SU-DHL-6 (cell line): ENCODE data around the gene ZSCAN12.
"Not testable (repeated sequence)": the region's sequence is repeated elsewhere in the genome, so short reads cannot be mapped to it uniquely, and the experiment has no call there.

ENCODE experiments used
- H2AFZ ChIP-seq: fragments of 200-600 bp; sonication (generic); 2 replicates; pipeline ENCODE4 v1.6.1; 2014; ENCODE audit warnings: low read depth, mild to moderate bottlenecking, moderate library complexity, mixed read lengths, antibody characterized with exemption, low read length; ENCODE audit not compliant: severe bottlenecking
- H3F3A ChIP-seq: fragments of 200-600 bp; shearing (Covaris generic); 2 replicates; pipeline ENCODE4 v1.6.0; 2016; ENCODE audit warnings: antibody characterized with exemption, mild to moderate bottlenecking; ENCODE audit not compliant: insufficient read depth
- H3K27ac ChIP-seq: fragments of 200-600 bp; sonication (generic); 2 replicates; pipeline ENCODE4 v1.5.1; 2016; ENCODE audit warnings: low read depth, mild to moderate bottlenecking, low read length, moderate library complexity, mixed read lengths
- H3K27me3 ChIP-seq: fragments of 200-600 bp; sonication (generic), shearing (Covaris generic); 2 replicates; pipeline ENCODE4 v1.6.0; 2014; ENCODE audit warnings: mild to moderate bottlenecking, low read length
- H3K36me3 ChIP-seq: fragments of 200-600 bp; sonication (generic); 2 replicates; pipeline ENCODE4 v1.6.1; 2014; ENCODE audit warnings: mild to moderate bottlenecking, low read length, mixed read lengths
- H3K4me2 ChIP-seq: fragments of 300-600, 200-600 bp; shearing (Covaris generic), sonication (generic); 2 replicates; pipeline ENCODE4 v1.6.0; 2014; ENCODE audit warnings: low read length, low read depth, mild to moderate bottlenecking; ENCODE audit not compliant: poor library complexity, severe bottlenecking
- H3K4me3 ChIP-seq: fragments of 200-600 bp; sonication (generic); 2 replicates; pipeline ENCODE4 v1.5.1; 2014; ENCODE audit warnings: antibody characterized with exemption, low read length, mild to moderate bottlenecking, mixed read lengths; ENCODE audit not compliant: insufficient read depth, poor library complexity, severe bottlenecking
- H3K79me2 ChIP-seq: fragments of 200-600 bp; sonication (generic); 2 replicates; pipeline ENCODE4 v1.6.1; 2014; ENCODE audit warnings: mild to moderate bottlenecking, low read length, moderate library complexity; ENCODE audit not compliant: insufficient read depth
- H3K9ac ChIP-seq: fragments of 200-600 bp; sonication (generic); 2 replicates; pipeline ENCODE4 v1.7.0; 2014; ENCODE audit warnings: mild to moderate bottlenecking, low read length
- H3K9me2 ChIP-seq: fragments of 200-600 bp; sonication (generic); replicated peaks from 2 replicates; pipeline ENCODE4 v1.6.1; 2014; ENCODE audit warnings: low read length; ENCODE audit not compliant: insufficient read depth
- H3K9me3 ChIP-seq: fragments of 200-600 bp; sonication (generic); 2 replicates; pipeline ENCODE4 v1.6.1; 2014; ENCODE audit warnings: low read length, mixed read lengths; ENCODE audit not compliant: insufficient read depth
- H4K20me1 ChIP-seq: fragments of 200-600 bp; sonication (generic); 2 replicates; pipeline ENCODE4 v1.6.1; 2014; ENCODE audit warnings: low read depth, mild to moderate bottlenecking, antibody characterized with exemption, low read length, moderate library complexity, mixed read lengths
- EZH2phosphoT487 ChIP-seq: fragments of 200-600 bp; sonication (generic), shearing (Covaris generic); conservative IDR thresholded peaks from 2 replicates; pipeline ENCODE4 v1.6.1; 2018; ENCODE audit warnings: mild to moderate bottlenecking, antibody characterized with exemption, low read length, moderate library complexity, mixed read lengths
- TF ChIP-seq, protein P1 (sequence below): fragments of 200-600 bp; sonication (generic); IDR thresholded peaks from one replicate; pipeline ENCODE4 v1.5.1; 2017; ENCODE audit warnings: antibody characterized with exemption, mild to moderate bottlenecking, low read length, moderate library complexity; ENCODE audit not compliant: insufficient read depth, poor library complexity, severe bottlenecking

ZSCAN12 gene

DNA sequence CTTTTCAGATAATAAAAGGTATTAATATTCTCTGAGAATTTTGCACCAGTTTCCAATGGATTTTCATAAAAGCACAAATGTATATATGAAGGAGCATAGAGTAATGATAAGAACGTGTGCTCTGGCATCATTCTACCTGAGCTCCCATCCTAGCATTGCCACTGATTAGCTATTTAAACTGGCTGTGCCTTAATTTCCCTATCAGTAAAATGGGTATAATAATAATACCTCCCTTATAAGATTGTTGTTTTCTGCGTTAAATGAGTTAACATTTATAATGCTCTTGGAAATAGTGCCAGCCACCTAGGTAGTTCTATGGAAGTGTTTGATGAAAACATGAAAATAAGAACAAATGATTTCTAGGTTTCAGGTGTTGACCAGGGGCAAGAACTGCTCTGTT, 38.6 kb downstream of the ZSCAN12 start:
- Histone ChIP-seq H3K9me3 (no peaks in the 10 kb centered on the region), H3K9ac (no peak overlapping the region), H4K20me1 (no peaks in the 10 kb centered on the region), H3K27ac (no peak overlapping the region), H3K4me3 (no peak overlapping the region), H3K79me2 (no peaks in the 10 kb centered on the region), H3F3A (no peaks in the 10 kb centered on the region), H2AFZ (no peak overlapping the region), H3K27me3 (no peaks in the 10 kb centered on the region), H3K9me2 (no peaks in the 10 kb centered on the region), H3K36me3 (no peaks in the 10 kb centered on the region), H3K4me2 (no peak overlapping the region)
- no peak for TF ChIP-seq EZH2phosphoT487
- TF ChIP-seq, protein P1, sequence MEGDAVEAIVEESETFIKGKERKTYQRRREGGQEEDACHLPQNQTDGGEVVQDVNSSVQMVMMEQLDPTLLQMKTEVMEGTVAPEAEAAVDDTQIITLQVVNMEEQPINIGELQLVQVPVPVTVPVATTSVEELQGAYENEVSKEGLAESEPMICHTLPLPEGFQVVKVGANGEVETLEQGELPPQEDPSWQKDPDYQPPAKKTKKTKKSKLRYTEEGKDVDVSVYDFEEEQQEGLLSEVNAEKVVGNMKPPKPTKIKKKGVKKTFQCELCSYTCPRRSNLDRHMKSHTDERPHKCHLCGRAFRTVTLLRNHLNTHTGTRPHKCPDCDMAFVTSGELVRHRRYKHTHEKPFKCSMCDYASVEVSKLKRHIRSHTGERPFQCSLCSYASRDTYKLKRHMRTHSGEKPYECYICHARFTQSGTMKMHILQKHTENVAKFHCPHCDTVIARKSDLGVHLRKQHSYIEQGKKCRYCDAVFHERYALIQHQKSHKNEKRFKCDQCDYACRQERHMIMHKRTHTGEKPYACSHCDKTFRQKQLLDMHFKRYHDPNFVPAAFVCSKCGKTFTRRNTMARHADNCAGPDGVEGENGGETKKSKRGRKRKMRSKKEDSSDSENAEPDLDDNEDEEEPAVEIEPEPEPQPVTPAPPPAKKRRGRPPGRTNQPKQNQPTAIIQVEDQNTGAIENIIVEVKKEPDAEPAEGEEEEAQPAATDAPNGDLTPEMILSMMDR, result no peak

DNA sequence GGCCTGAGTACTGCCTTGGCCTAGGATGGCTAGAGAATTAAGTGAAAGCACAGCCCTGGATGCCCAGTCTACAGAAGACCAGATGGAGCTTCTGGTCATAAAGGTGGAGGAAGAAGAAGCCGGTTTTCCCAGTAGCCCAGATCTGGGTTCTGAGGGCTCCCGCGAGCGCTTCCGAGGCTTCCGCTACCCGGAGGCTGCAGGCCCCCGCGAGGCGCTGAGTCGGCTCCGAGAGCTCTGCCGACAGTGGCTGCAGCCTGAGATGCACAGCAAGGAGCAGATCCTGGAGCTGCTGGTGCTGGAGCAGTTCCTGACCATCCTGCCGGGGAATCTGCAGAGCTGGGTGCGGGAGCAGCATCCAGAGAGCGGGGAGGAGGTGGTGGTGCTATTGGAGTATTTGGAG, 40.0 kb downstream of the ZSCAN12 start:
- not testable (repeated sequence) for H2AFZ ChIP-seq, H3K36me3 ChIP-seq, H3K9ac ChIP-seq, H3K9me3 ChIP-seq, H3K9me2 ChIP-seq, H3F3A ChIP-seq, H3K4me3 ChIP-seq, H3K4me2 ChIP-seq, H3K79me2 ChIP-seq, H3K27ac ChIP-seq, H4K20me1 ChIP-seq, H3K27me3 ChIP-seq

DNA sequence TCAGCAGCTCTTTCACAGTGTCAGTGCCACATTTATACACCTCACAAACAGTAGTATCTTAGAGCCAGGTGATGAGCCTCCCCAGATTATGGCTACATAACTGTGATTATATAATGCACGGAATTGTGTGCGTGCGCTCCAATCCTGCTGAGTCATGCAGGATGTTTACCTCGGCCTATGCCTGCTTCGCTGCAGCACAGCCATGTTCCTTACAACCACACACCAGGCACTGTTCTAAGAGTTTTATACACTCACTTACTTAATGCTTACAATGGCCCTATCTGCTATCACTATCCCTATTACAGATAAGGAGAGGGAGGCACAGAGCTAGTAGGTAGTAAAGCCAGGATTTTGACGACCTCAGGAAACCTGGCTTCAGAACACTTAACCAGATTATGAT, 42.5 kb downstream of the ZSCAN12 start:
- H3K9me3 ChIP-seq, result peaks cover 13% of the 10 kb centered on the region; the same call in 1 of the 2 replicates
- no peak overlapping the region for H3K9ac ChIP-seq
- no peaks in the 10 kb centered on the region for H3K9me2 ChIP-seq
- no peaks in the 10 kb centered on the region for H3F3A ChIP-seq
- peaks cover 11% of the 10 kb centered on the region; the same call in 1 of the 2 replicates for H3K79me2 ChIP-seq
- H2AFZ ChIP-seq, result no peak overlapping the region
- H3K27me3 ChIP-seq, result no peaks in the 10 kb centered on the region
- no peak overlapping the region for H3K27ac ChIP-seq
- H4K20me1 ChIP-seq, result no peaks in the 10 kb centered on the region
- TF ChIP-seq, protein P1, result no peak
- no peak for TF ChIP-seq EZH2phosphoT487
- H3K36me3 ChIP-seq, result peaks cover 5% of the 10 kb centered on the region; the same call in 1 of the 2 replicates
- H3K4me3 ChIP-seq, result no peak overlapping the region
- no peak overlapping the region for H3K4me2 ChIP-seq

DNA sequence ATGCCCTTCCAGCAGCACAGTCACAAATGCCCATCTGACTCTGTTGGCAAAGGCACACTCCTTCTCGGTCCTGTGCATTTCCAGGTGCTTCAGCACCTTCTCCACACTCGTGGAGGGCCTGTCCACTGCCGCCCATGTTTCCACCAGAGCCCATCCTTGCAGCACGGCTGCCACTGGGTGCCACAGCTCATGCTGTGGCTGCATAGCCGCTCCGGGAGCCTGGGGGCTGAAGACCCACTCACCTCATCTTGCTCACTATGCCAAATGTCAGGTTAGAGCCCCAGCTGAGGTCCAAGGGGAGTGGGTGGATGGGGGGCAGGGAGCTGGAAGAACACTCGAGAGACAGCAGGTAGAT, 42.9 kb downstream of the ZSCAN12 start:
- H2AFZ ChIP-seq, result no peak overlapping the region
- peaks cover 15% of the 10 kb centered on the region; the same call in 1 of the 2 replicates for H3K79me2 ChIP-seq
- H3K9me2 ChIP-seq, result no peaks in the 10 kb centered on the region
- no peaks in the 10 kb centered on the region for H4K20me1 ChIP-seq
- no peak overlapping the region for H3K4me2 ChIP-seq
- H3K27ac ChIP-seq, result no peak overlapping the region
- H3K36me3 ChIP-seq, result peaks cover 5% of the 10 kb centered on the region; the same call in 1 of the 2 replicates
- H3K9me3 ChIP-seq, result peaks cover 13% of the 10 kb centered on the region; the same call in 1 of the 2 replicates
- TF ChIP-seq, protein P1, result no peak
- no peak for TF ChIP-seq EZH2phosphoT487
- no peak overlapping the region for H3K9ac ChIP-seq
- H3K4me3 ChIP-seq, result no peak overlapping the region
- H3F3A ChIP-seq, result no peaks in the 10 kb centered on the region; the same call in 1 of the 2 replicates
- H3K27me3 ChIP-seq, result no peaks in the 10 kb centered on the region
